AG09319 (cell line): ENCODE results near the gene PYGM.
A peak's percentile ranks its signal among the peaks of the same experiment; 100 is the strongest.

Experiments used
- DNase-seq: peaks from one replicate; pipeline ENCODE4 v3.0.0-alpha.2; 2010; ENCODE audit warnings: low read depth; ENCODE audit errors: extremely low read depth
- TF ChIP-seq, protein P1 (sequence below): IDR thresholded peaks from 2 replicates; pipeline ENCODE4 v1.5.1; 2011; ENCODE audit warnings: low read depth, mild to moderate bottlenecking, inconsistent platforms, low read length, moderate library complexity

The PYGM gene

GRCh38 chr11:64789331-64790204, 29.8 kb upstream of the PYGM start:
- TF ChIP-seq, protein P1, sequence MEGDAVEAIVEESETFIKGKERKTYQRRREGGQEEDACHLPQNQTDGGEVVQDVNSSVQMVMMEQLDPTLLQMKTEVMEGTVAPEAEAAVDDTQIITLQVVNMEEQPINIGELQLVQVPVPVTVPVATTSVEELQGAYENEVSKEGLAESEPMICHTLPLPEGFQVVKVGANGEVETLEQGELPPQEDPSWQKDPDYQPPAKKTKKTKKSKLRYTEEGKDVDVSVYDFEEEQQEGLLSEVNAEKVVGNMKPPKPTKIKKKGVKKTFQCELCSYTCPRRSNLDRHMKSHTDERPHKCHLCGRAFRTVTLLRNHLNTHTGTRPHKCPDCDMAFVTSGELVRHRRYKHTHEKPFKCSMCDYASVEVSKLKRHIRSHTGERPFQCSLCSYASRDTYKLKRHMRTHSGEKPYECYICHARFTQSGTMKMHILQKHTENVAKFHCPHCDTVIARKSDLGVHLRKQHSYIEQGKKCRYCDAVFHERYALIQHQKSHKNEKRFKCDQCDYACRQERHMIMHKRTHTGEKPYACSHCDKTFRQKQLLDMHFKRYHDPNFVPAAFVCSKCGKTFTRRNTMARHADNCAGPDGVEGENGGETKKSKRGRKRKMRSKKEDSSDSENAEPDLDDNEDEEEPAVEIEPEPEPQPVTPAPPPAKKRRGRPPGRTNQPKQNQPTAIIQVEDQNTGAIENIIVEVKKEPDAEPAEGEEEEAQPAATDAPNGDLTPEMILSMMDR: no peak
- no peak for DNase-seq

DNA sequence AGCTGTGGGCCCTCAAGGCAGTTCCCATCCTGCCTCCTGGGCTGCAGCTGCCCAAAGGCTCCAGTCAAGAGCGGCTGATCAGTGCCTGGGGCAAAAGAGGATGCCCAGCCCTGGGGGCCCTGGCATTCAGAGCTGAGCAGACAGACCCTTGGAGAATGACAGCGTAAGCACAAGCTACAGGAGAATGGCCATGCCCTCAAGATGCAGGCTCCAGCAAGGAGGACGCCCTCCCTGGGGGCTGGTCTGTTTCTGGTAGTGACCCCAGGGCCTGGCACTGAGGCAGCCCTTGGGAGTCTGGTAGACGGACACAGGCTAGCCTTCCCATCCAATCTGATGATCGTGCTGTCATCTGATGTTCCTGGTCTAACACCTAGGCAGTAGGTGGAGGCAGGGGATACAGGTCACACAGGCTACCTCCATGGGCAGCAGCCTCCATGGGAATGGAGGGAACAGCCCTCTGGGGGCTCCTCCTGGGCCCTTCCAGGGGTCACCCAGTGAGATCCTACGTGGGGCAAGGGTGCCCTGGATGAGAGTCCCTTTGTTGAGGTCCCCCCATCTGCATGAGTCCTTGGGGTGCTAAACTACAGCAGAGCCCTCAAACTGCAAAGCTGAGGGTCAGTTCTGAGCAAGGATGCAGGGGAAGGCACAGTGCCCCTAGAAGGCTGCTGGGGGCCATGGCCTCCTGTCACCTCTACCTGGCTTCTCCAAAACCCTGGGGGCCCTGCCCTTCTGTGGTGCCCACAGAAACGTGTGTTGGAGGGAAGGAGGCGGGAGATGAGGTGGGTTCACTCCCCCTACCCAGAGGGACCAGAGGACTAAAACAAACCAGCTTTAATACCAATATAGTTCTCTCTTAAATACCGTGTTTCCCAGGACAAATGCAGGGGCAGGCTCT, 28.8 kb upstream of the PYGM start:
- TF ChIP-seq, protein P1: no peak
- DNase-seq: no peak

- DNase-seq: no peak
- TF ChIP-seq, protein P1: peak; percentile 76
Observed at GRCh38 chr11:64787526-64788320, 27.9 kb upstream of the PYGM start.

- TF ChIP-seq, protein P1: no peak
- no peak for DNase-seq
Observed at GRCh38 chr11:64786308-64786707, 26.5 kb upstream of the PYGM start.

DNA sequence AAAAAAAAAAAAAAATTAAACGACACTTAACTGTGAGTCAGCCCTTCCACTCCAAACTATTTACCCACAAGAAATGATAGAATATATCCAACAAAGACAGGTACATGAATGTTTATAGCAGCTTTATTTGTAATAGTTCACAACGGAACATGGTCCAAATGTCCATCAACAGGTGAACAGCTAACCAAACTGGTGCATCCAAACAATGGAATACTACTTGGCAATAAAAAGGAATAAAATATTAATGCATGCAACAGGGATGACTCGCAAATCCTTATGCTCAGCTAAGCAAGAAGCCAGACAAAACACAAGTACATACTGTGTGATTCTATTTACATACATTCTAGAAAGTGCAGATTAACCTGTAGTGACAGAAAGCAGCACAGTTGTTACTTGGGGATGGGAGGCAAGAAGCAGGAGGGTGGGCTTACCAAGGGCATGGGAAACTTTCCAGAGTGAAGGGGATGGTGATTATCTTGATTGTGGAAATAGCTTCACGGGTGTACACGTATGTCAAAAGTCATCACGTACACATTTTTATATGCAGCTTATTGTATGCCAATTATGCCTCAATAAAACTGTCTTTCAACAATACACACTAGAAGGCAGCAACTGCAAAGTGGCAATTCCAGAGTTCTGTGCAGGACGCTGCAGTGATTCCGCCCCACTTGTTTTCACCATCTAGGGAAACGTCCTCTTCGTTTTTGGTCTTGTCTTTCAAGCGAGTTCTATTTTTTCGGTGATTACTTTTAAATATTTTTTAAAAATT, 25.2 kb upstream of the PYGM start:
- DNase-seq: no peak
- TF ChIP-seq, protein P1: no peak

- DNase-seq: peak; percentile 99
- TF ChIP-seq, protein P1: no peak
Observed at GRCh38 chr11:64778473-64779298, 18.9 kb upstream of the PYGM start, which contains the start of gene SF1. Gene SF1 (minus strand): TSS chr11:64778542. CDS start chr11:64778392, 150 bp downstream.
